PC-3 (cell line): ENCODE data around the gene LNX1. TPM values are rescaled to one million over a fixed set of nuclear protein-coding genes. Genes with fewer than 3 reads are reported as not detected.

Experiments
- ATAC-seq: fragments of 200-7000 bp; cut with Tn5 transposase; 2 replicates; pipeline ENCODE4 v1.9.1; 2020; ENCODE audit warnings: mild to moderate bottlenecking, moderate library complexity
- BruUV-seq: library from RNA; stranded (reverse); fragments of 400-500 nt; replicated peaks from 2 replicates; lab custom pipeline; 2021; lab: Mats Ljungman, UMichigan
- CTCF ChIA-PET: fragments of 300-600 bp; sonication (Branson Sonifier 250); formaldehyde crosslinking; loops from one replicate; lab custom pipeline; 2022; ENCODE audit warnings: antibody characterized with exemption; lab: Charles Lee
- POLR2A ChIA-PET: fragments of 300-600 bp; sonication (Branson Sonifier 250); formaldehyde crosslinking; loops from one replicate; lab custom pipeline; 2022; ENCODE audit warnings: antibody characterized with exemption; ENCODE audit not compliant: unreplicated experiment; lab: Charles Lee
- DNase-seq: peaks from one replicate; pipeline ENCODE4 v3.0.0-alpha.2; 2015
- H2AFZ ChIP-seq: fragments of 300-600 bp; sonication (generic); 2 replicates; pipeline ENCODE4 v1.6.0; 2016; ENCODE audit warnings: antibody characterized with exemption, low read length
- H3F3A ChIP-seq: fragments of 300-600 bp; sonication (generic); one replicate; pipeline ENCODE4 v1.6.0; 2017; ENCODE audit warnings: antibody characterized with exemption, low read length, control low read depth, mild to moderate bottlenecking; ENCODE audit not compliant: unreplicated experiment
- H3K27ac ChIP-seq: fragments of 300-600 bp; sonication (generic); 2 replicates; pipeline ENCODE4 v1.5.1; 2016; ENCODE audit warnings: mild to moderate bottlenecking, low read length
- H3K27me3 ChIP-seq: fragments of 300-600 bp; sonication (generic); 2 replicates; pipeline ENCODE4 v1.6.1; 2016; ENCODE audit warnings: low read length, mixed read lengths
- H3K36me3 ChIP-seq: fragments of 300-600 bp; sonication (generic); 2 replicates; pipeline ENCODE4 v1.6.1; 2016; ENCODE audit warnings: low read depth, mixed run types, low read length, mixed read lengths
- H3K4me1 ChIP-seq: fragments of 300-600 bp; sonication (generic); 2 replicates; pipeline ENCODE4 v1.5.1; 2016; ENCODE audit warnings: low read length; ENCODE audit not compliant: insufficient read depth
- H3K4me2 ChIP-seq: fragments of 300-600 bp; sonication (generic); 2 replicates; pipeline ENCODE4 v1.6.0; 2016; ENCODE audit warnings: low read length
- H3K4me3 ChIP-seq: fragments of 300-600 bp; sonication (generic); 2 replicates; pipeline ENCODE4 v1.5.1; 2016; ENCODE audit warnings: mild to moderate bottlenecking, low read length, mixed read lengths
- H3K79me2 ChIP-seq: fragments of 300-600 bp; sonication (generic); 2 replicates; pipeline ENCODE4 v1.6.1; 2017; ENCODE audit warnings: low read length, mixed read lengths
- H3K9ac ChIP-seq: fragments of 300-600 bp; sonication (generic); 2 replicates; pipeline ENCODE4 v1.6.0; 2016; ENCODE audit warnings: mild to moderate bottlenecking, low read length
- H3K9me2 ChIP-seq: fragments of 300-600 bp; sonication (generic); replicated peaks from 2 replicates; pipeline ENCODE4 v1.6.1; 2016; ENCODE audit warnings: mixed run types, low read length, mixed read lengths
- H3K9me3 ChIP-seq: fragments of 300-600 bp; sonication (generic); 2 replicates; pipeline ENCODE4 v1.6.1; 2016; ENCODE audit warnings: low read length, mixed read lengths
- H4K20me1 ChIP-seq: fragments of 300-600 bp; sonication (generic); 2 replicates; pipeline ENCODE4 v1.6.1; 2016; ENCODE audit warnings: low read length, mixed read lengths
- CTCF ChIP-seq: fragments of 300-600 bp; sonication (generic); conservative IDR thresholded peaks from 2 replicates; pipeline ENCODE4 v1.5.1; 2017; ENCODE audit warnings: antibody characterized with exemption, low read depth, mild to moderate bottlenecking, low read length
- EZH2 ChIP-seq: fragments of 300-600 bp; sonication (generic); IDR thresholded peaks from one replicate; pipeline ENCODE4 v1.6.1; 2017; ENCODE audit warnings: antibody characterized with exemption, mild to moderate bottlenecking, low read length; ENCODE audit not compliant: unreplicated experiment
- EZH2phosphoT487 ChIP-seq: fragments of 300-600 bp; sonication (generic); IDR thresholded peaks from 2 replicates; pipeline ENCODE4 v1.6.1; 2018; ENCODE audit warnings: mild to moderate bottlenecking, antibody characterized with exemption, low read length, borderline replicate concordance
- intact Hi-C: fragments of 100-400 bp; cut with micrococcal nuclease; formaldehyde crosslinking; loops from 2 replicates; pipeline ENCODE4 v1.9.0; 2023
- total RNA-seq: library from RNA; depleted of rRNA; stranded (reverse); fragments of >200 nt; gene quantifications from 2 replicates; pipeline ENCODE4 v1.2.3, GENCODE V29; 2014

Gene LNX1
- total RNA-seq, 1 experiment from 2014 or later = 2.8 TPM

GRCh38 chr4:53633608-53634007 is 42.3 kb upstream of the LNX1 start:
- Histone ChIP-seq H3K9me2 (0 out of 2 replicates have a peak, but pooled peaks cover 2% of the 10 kb centered on the region), H3K9ac (no peak overlapping the region), H3K79me2 (no peaks in the 10 kb centered on the region), H3K4me3 (no peak overlapping the region), H3K27me3 (0 out of 2 replicates have a peak, but pooled peaks cover 3% of the 10 kb centered on the region), H3K36me3 (no peaks in the 10 kb centered on the region), H4K20me1 (no peaks in the 10 kb centered on the region), H2AFZ (no peak overlapping the region), H3K4me1 (no peaks in the 10 kb centered on the region), H3F3A (no peaks in the 10 kb centered on the region), H3K27ac (no peak overlapping the region), H3K4me2 (no peak overlapping the region), H3K9me3 (no peaks in the 10 kb centered on the region)
- BruUV-seq = no TSS peak
- TF ChIP-seq EZH2 = no peak
- TF ChIP-seq CTCF = no peak
- no peak for TF ChIP-seq EZH2phosphoT487
- DNase-seq = no peak
- ATAC-seq = no peak
- ChIA-PET POLR2A (no interaction called here), CTCF (no interaction called here)
- intact Hi-C loops = no loop called here

- Histone ChIP-seq H3K9me2 (0 out of 2 replicates have a peak, but pooled peaks cover 6% of the 10 kb centered on the region), H3K4me2 (no peak overlapping the region), H3F3A (no peaks in the 10 kb centered on the region), H3K27ac (no peak overlapping the region), H3K27me3 (no peaks in the 10 kb centered on the region), H3K9me3 (no peaks in the 10 kb centered on the region), H3K4me3 (no peak overlapping the region), H4K20me1 (no peaks in the 10 kb centered on the region), H3K79me2 (no peaks in the 10 kb centered on the region), H3K9ac (no peak overlapping the region), H3K36me3 (no peaks in the 10 kb centered on the region), H2AFZ (no peak overlapping the region), H3K4me1 (no peaks in the 10 kb centered on the region)
- no peak for DNase-seq
- ChIA-PET POLR2A (no interaction called here), CTCF (interaction anchor here (0.6 kb wide), 1 partner anchor 73 kb away, joined by 3 read pairs; no protein-coding TSS in a partner anchor)
- no peak for TF ChIP-seq EZH2
- no peak for TF ChIP-seq CTCF
- no peak for TF ChIP-seq EZH2phosphoT487
- intact Hi-C loops = no loop called here
- ATAC-seq = no peak
- BruUV-seq = no TSS peak
Measured at GRCh38 chr4:53629296-53629695, 38.0 kb upstream of the LNX1 start.

- no peak for ATAC-seq
- no peaks in the 10 kb centered on the region for H3K36me3 ChIP-seq
- H3K9ac ChIP-seq = no peak overlapping the region
- TF ChIP-seq EZH2 (no peak), EZH2phosphoT487 (no peak), CTCF (no peak)
- ChIA-PET POLR2A (interaction anchor here (0.6 kb wide), 1 partner anchor 264 kb away, joined by 3 read pairs; no protein-coding TSS in a partner anchor), CTCF (interaction anchor here (0.7 kb wide), 1 partner anchor 120 kb away, joined by 3 read pairs; no protein-coding TSS in a partner anchor)
- no peaks in the 10 kb centered on the region for H3K27me3 ChIP-seq
- H3K4me2 ChIP-seq = no peak overlapping the region
- H3F3A ChIP-seq = no peaks in the 10 kb centered on the region
- no TSS peak for BruUV-seq
- no peaks in the 10 kb centered on the region for H3K4me1 ChIP-seq
- intact Hi-C loops = no loop called here
- H3K27ac ChIP-seq = no peak overlapping the region
- H3K79me2 ChIP-seq = no peaks in the 10 kb centered on the region
- H3K9me2 ChIP-seq = 0 out of 2 replicates have a peak, but pooled peaks cover 6% of the 10 kb centered on the region
- H2AFZ ChIP-seq = no peak overlapping the region
- H3K9me3 ChIP-seq = no peaks in the 10 kb centered on the region
- no peak for DNase-seq
- no peaks in the 10 kb centered on the region for H4K20me1 ChIP-seq
- no peak overlapping the region for H3K4me3 ChIP-seq
Measured at GRCh38 chr4:53626491-53626890, 35.2 kb upstream of the LNX1 start.
